Testis (tissue), 3 donors: Measurements from ENCODE around the gene UGT2B7. TPM values are rescaled to one million over a fixed set of nuclear protein-coding genes. Genes with fewer than 3 reads are reported as not detected.

Experiments used
- DNase-seq: peaks from one replicate; pipeline ENCODE4 v3.0.0-alpha.2; 2019
- H3K27ac ChIP-seq, 2 donors: fragments of 200-600 bp; sonication (generic); one replicate each; pipeline ENCODE4 v1.5.1; 2019
- H3K27me3 ChIP-seq: fragments of 200-600 bp; sonication (generic); one replicate; pipeline ENCODE4 v1.5.1; 2019
- H3K36me3 ChIP-seq: fragments of 200-600 bp; sonication (generic); one replicate; pipeline ENCODE4 v1.5.1; 2017; ENCODE audit warnings: low read depth; ENCODE audit errors: missing control alignments
- H3K4me1 ChIP-seq: fragments of 200-600 bp; sonication (generic); one replicate; pipeline ENCODE4 v1.5.1; 2019
- H3K4me3 ChIP-seq, 2 donors: fragments of 200-600 bp; sonication (generic); one replicate each; pipeline ENCODE4 v1.5.1; 2017 to 2019
- H3K9me3 ChIP-seq: fragments of 200-600 bp; sonication (generic); one replicate; pipeline ENCODE4 v1.5.1; 2017
- CTCF ChIP-seq, 3 experiments: fragments of 450-650 bp in 2 of 3; fragments of 200-600 bp in 1 of 3; sonication (generic) in 1 of 3; IDR thresholded peaks; one replicate each; pipeline ENCODE4 v1.5.1; 2016 to 2019; ENCODE audit warnings: antibody characterized with exemption in 3 of 3, mild to moderate bottlenecking in 2 of 3, moderate library complexity in 1 of 3
- POLR2A ChIP-seq: fragments of 450-650 bp; IDR thresholded peaks from one replicate; pipeline ENCODE4 v1.6.1; 2017; ENCODE audit warnings: antibody characterized with exemption, mild to moderate bottlenecking, moderate library complexity
- WGBS, 2 donors: methylation state at CpG; one replicate each; pipeline ENCODE4 v1.1.5; 2018; 5-methylcytosine and 5-hydroxymethylcytosine counted together
- intact Hi-C: fragments of 100-400 bp; cut with DNase I; formaldehyde crosslinking; loops from one replicate; pipeline ENCODE4 v1.15.1; 2023; ENCODE audit warnings: low total_unique reads
- polyA plus RNA-seq: library from polyadenylated mRNA; stranded (reverse); fragments of 350-450 nt; fragmentation: Illumina TruSeq; extraction: RNeasy Lipid Tissue Mini Kit (QIAGEN cat#74804); gene quantifications from one replicate; pipeline ENCODE4 v1.2.3, GENCODE V29; 2014; ENCODE audit warnings: low read depth, low replicate concordance; ENCODE audit not compliant: insufficient read depth
- total RNA-seq, 2 donors: library from RNA; depleted of rRNA; stranded (reverse); fragments of >200 nt; gene quantifications; one replicate each; pipeline ENCODE4 v1.2.3, GENCODE V29; 2016

UGT2B7 gene
- total and polyA plus RNA-seq, 3 donors from 2014 or later = 0.31 to 1.5 TPM; not detected in 1

GRCh38 chr4:69122476-69122875 lies 26.2 kb downstream of the UGT2B7 start:
- no peaks in the 10 kb centered on the region for H3K4me1 ChIP-seq
- TF ChIP-seq CTCF (IDR thresholded peaks at IDR 0.05) (no peak), POLR2A (no peak)
- H3K27me3 ChIP-seq = no peaks in the 10 kb centered on the region
- WGBS, 2 donors = 58 to 93% methylated on average over 3 of the region's 3 CpGs
- no peaks in the 10 kb centered on the region for H3K36me3 ChIP-seq
- H3K27ac ChIP-seq = no peak overlapping the region
- DNase-seq = no peak
- no peaks in the 10 kb centered on the region for H3K9me3 ChIP-seq
- no peak overlapping the region for H3K4me3 ChIP-seq
- intact Hi-C loops = no loop called here

GRCh38 chr4:69124941-69125340 lies 28.7 kb downstream of the UGT2B7 start:
- Histone ChIP-seq H3K4me1 (no peaks in the 10 kb centered on the region), H3K9me3 (no peaks in the 10 kb centered on the region), H3K27me3 (no peaks in the 10 kb centered on the region), H3K36me3 (no peaks in the 10 kb centered on the region), H3K27ac (no peak overlapping the region), H3K4me3 (no peak overlapping the region)
- intact Hi-C loops = no loop called here
- DNase-seq = no peak
- TF ChIP-seq POLR2A (no peak), CTCF (IDR thresholded peaks at IDR 0.05) (no peak)
- 92 to 100% methylated on average over 1 of the region's 1 CpG for WGBS, 2 donors

- no peaks in the 10 kb centered on the region for H3K4me1 ChIP-seq
- DNase-seq = no peak
- intact Hi-C loops = no loop called here
- no peak overlapping the region for H3K4me3 ChIP-seq
- no peaks in the 10 kb centered on the region for H3K27me3 ChIP-seq
- TF ChIP-seq CTCF (IDR thresholded peaks at IDR 0.05) (no peak), POLR2A (no peak)
- H3K27ac ChIP-seq = no peak overlapping the region
- H3K9me3 ChIP-seq = no peaks in the 10 kb centered on the region
- no peaks in the 10 kb centered on the region for H3K36me3 ChIP-seq
These were observed 29.8 kb downstream of the UGT2B7 start for GRCh38 chr4:69126024-69126423.

GRCh38 chr4:69133993-69134392 lies 37.7 kb downstream of the UGT2B7 start:
- TF ChIP-seq CTCF (IDR thresholded peaks at IDR 0.05) = no peak
- TF ChIP-seq POLR2A = no peak
- H3K36me3 ChIP-seq = no peaks in the 10 kb centered on the region
- intact Hi-C loops = no loop called here
- no peaks in the 10 kb centered on the region for H3K27me3 ChIP-seq
- no peaks in the 10 kb centered on the region for H3K9me3 ChIP-seq
- DNase-seq = no peak
- H3K4me3 ChIP-seq = no peak overlapping the region
- H3K27ac ChIP-seq = no peak overlapping the region
- H3K4me1 ChIP-seq = no peaks in the 10 kb centered on the region

GRCh38 chr4:69134471-69134870 lies 38.2 kb downstream of the UGT2B7 start:
- DNase-seq = no peak
- no peak overlapping the region for H3K27ac ChIP-seq
- 88 to 94% methylated on average over 4 of the region's 4 CpGs for WGBS, 2 donors
- H3K27me3 ChIP-seq = no peaks in the 10 kb centered on the region
- no peak for TF ChIP-seq POLR2A
- TF ChIP-seq CTCF (IDR thresholded peaks at IDR 0.05) = no peak
- intact Hi-C loops = no loop called here
- no peaks in the 10 kb centered on the region for H3K9me3 ChIP-seq
- H3K4me3 ChIP-seq = no peak overlapping the region
- H3K36me3 ChIP-seq = no peaks in the 10 kb centered on the region
- no peaks in the 10 kb centered on the region for H3K4me1 ChIP-seq
